GM12878 (cell line): Measurements from ENCODE around the gene ARL6IP5. TPM values are rescaled to one million over a fixed set of nuclear protein-coding genes. Genes with fewer than 3 reads are reported as not detected.

Experiments used
- ATAC-seq: fragments of 200-7000 bp; cut with Tn5 transposase; 3 replicates; pipeline ENCODE4 v1.9.1; 2020; ENCODE audit warnings: mild to moderate bottlenecking, moderate library complexity
- BruUV-seq: library from RNA; stranded (reverse); fragments of 400-500 nt; replicated peaks from 2 replicates; lab custom pipeline; 2021; lab: Mats Ljungman, UMichigan
- CTCF ChIA-PET: fragments of 300-600 bp; sonication (Branson Sonifier 250); formaldehyde crosslinking; extraction: SDS; loops from one replicate; lab custom pipeline; 2021; ENCODE audit warnings: inconsistent platforms; lab: Yijun Ruan, JAX
- POLR2A ChIA-PET: fragments of 350-600 bp; formaldehyde crosslinking; extraction: SDS; loops from one replicate; lab custom pipeline; 2021; ENCODE audit warnings: inconsistent platforms; lab: Charles Lee
- RAD21 ChIA-PET: fragments of 300-600 bp; sonication (Branson Sonifier 250); formaldehyde crosslinking; loops from one replicate; lab custom pipeline; 2023; ENCODE audit warnings: antibody characterized with exemption; ENCODE audit not compliant: unreplicated experiment; lab: Charles Lee
- SMC1A ChIA-PET: fragments of 300-600 bp; sonication (Branson Sonifier 250); formaldehyde crosslinking; loops from one replicate; lab custom pipeline; 2023; ENCODE audit not compliant: unreplicated experiment, uncharacterized antibody; lab: Charles Lee
- DNase-seq: peaks from one replicate; pipeline ENCODE4 v3.0.0-alpha.2; 2011; ENCODE audit warnings: low read depth, low spot score
- FAIRE-seq: peaks from 3 replicates; lab custom pipeline; 2011; peaks lifted over from hg19 to GRCh38; lab: Jason Lieb, UNC
- H2AFZ ChIP-seq: 2 replicates; pipeline ENCODE4 v1.6.0; 2011; ENCODE audit warnings: low read depth, low read length, control low read depth; ENCODE audit not compliant: control insufficient read depth
- H3K27ac ChIP-seq: 2 replicates; pipeline ENCODE4 v1.5.1; 2011; ENCODE audit warnings: control low read depth; ENCODE audit not compliant: control insufficient read depth, insufficient read depth
- H3K27me3 ChIP-seq, 2 experiments: replicated peaks in 1 of 2; 2 replicates each; pipeline versions ENCODE4 v1.6.0 to v1.6.1; 2011; ENCODE audit warnings: low read length in 1 of 2; ENCODE audit not compliant: control insufficient read depth in 2 of 2, insufficient read depth in 2 of 2
- H3K36me3 ChIP-seq, 2 experiments: 2 replicates each; pipeline ENCODE4 v1.5.1; 2011; ENCODE audit warnings: low read length in 1 of 2; ENCODE audit not compliant: control insufficient read depth in 2 of 2, insufficient read depth in 2 of 2
- H3K4me1 ChIP-seq: 2 replicates; pipeline ENCODE4 v1.6.1; 2011; ENCODE audit warnings: mild to moderate bottlenecking, low read length, moderate library complexity, mixed read lengths; ENCODE audit not compliant: control insufficient read depth, insufficient read depth
- H3K4me2 ChIP-seq: 2 replicates; pipeline ENCODE4 v1.6.0; 2011; ENCODE audit warnings: control low read depth; ENCODE audit not compliant: control insufficient read depth, insufficient read depth
- H3K4me3 ChIP-seq: fragments of 200-600 bp; sonication (generic); 2 replicates; pipeline ENCODE4 v1.5.1; 2016
- H3K79me2 ChIP-seq: 2 replicates; pipeline ENCODE4 v1.6.0; 2011; ENCODE audit warnings: low read length; ENCODE audit not compliant: control insufficient read depth, insufficient read depth
- H3K9ac ChIP-seq: 2 replicates; pipeline ENCODE4 v1.8.0; 2011; ENCODE audit warnings: low read length, control low read depth, mixed read lengths; ENCODE audit not compliant: control insufficient read depth, insufficient read depth
- H3K9me3 ChIP-seq: replicated peaks from 3 replicates; pipeline ENCODE4 v1.5.1; 2011; ENCODE audit warnings: mild to moderate bottlenecking, low read length; ENCODE audit not compliant: control insufficient read depth, insufficient read depth
- H4K20me1 ChIP-seq: 2 replicates; pipeline ENCODE4 v1.6.0; 2011; ENCODE audit not compliant: control insufficient read depth, insufficient read depth
- BMI1 ChIP-seq: fragments of 450-650 bp; IDR thresholded peaks from 2 replicates; pipeline ENCODE4 v1.6.1; 2016; ENCODE audit warnings: mild to moderate bottlenecking, moderate library complexity, borderline replicate concordance
- BRCA1 ChIP-seq: IDR thresholded peaks from 2 replicates; pipeline ENCODE4 v1.6.1; 2011; ENCODE audit warnings: low read depth, low read length, improper control_type of control experiment
- CBFB ChIP-seq: IDR thresholded peaks from 2 replicates; pipeline ENCODE4 v1.6.1; 2016; ENCODE audit warnings: antibody characterized with exemption, low read depth
- EP300 ChIP-seq, 2 experiments: fragments of 150-350 bp in 1 of 2; IDR thresholded peaks; 2 replicates each; pipeline ENCODE4 v1.6.1; 2011 to 2012; ENCODE audit warnings: low read depth in 2 of 2, low read length in 2 of 2, borderline replicate concordance in 1 of 2, improper control_type of control experiment in 1 of 2, inconsistent platforms in 1 of 2; ENCODE audit not compliant: control insufficient read depth in 1 of 2
- GATAD2B ChIP-seq: fragments of 450-650 bp; conservative IDR thresholded peaks from 2 replicates; pipeline ENCODE4 v1.6.1; 2017; ENCODE audit warnings: low read depth, mild to moderate bottlenecking, moderate library complexity
- HDGF ChIP-seq: fragments of 450-650 bp; IDR thresholded peaks from 2 replicates; pipeline ENCODE4 v1.6.1; 2016; ENCODE audit warnings: antibody characterized with exemption
- MTA3 ChIP-seq: IDR thresholded peaks from 2 replicates; pipeline ENCODE4 v1.6.1; 2012; ENCODE audit warnings: low read length, inconsistent platforms, borderline replicate concordance
- MXI1 ChIP-seq: fragments of 150-350 bp; IDR thresholded peaks from 2 replicates; pipeline ENCODE4 v1.6.1; 2011; ENCODE audit warnings: low read depth, mild to moderate bottlenecking, inconsistent platforms, low read length, improper control_type of control experiment
- NFYA ChIP-seq: IDR thresholded peaks from 2 replicates; pipeline ENCODE4 v1.6.1; 2011; ENCODE audit warnings: low read depth, mild to moderate bottlenecking, low read length, improper control_type of control experiment, borderline replicate concordance
- PML ChIP-seq: IDR thresholded peaks from 2 replicates; pipeline ENCODE4 v1.6.1; 2012; ENCODE audit warnings: low read length, inconsistent platforms
- RFX5 ChIP-seq: IDR thresholded peaks from 2 replicates; pipeline ENCODE4 v1.6.1; 2011; ENCODE audit warnings: low read depth, low read length, improper control_type of control experiment
- ZSCAN29 ChIP-seq: fragments of 450-650 bp; IDR thresholded peaks from 2 replicates; pipeline ENCODE4 v1.6.1; 2017; ENCODE audit warnings: mild to moderate bottlenecking, moderate library complexity
- WGBS: methylation state at CpG from one replicate; pipeline ENCODE4 v1.1.6; 2016; ENCODE audit warnings: low lambda C conversion rate; ENCODE audit not compliant: insufficient replicate concordance, insufficient coverage; ENCODE audit errors: missing lambda C conversion rate; 5-methylcytosine and 5-hydroxymethylcytosine counted together
- in situ Hi-C: fragments of 300-500 bp; cut with MboI; formaldehyde crosslinking; loops from 9 replicates; pipeline ENCODE4 v1.14.3; 2018; ENCODE audit warnings: mixed read lengths
- intact Hi-C: fragments of 100-400 bp; cut with micrococcal nuclease; formaldehyde crosslinking; loops from one replicate; pipeline ENCODE4 v1.14.2; 2022; ENCODE audit not compliant: unreplicated experiment
- polyA plus RNA-seq, 11 experiments: library from polyadenylated mRNA; depleted of rRNA in 4 of 11; unstranded in 6 of 11; stranded (reverse) in 5 of 11; fragments of >200 nt; fragmentation: Nextera tagmentation in 4 of 11; fragmentation: Illumina TruSeq in 1 of 11; extraction: Ambion mirVana in 4 of 11; extraction: Trizol in 1 of 11; gene quantifications; 1 replicate in 1 of 11; 2 replicates in 10 of 11; pipeline versions ENCODE4 v1.2.1 to v1.2.3, GENCODE V29; 2011 to 2016; ENCODE audit warnings: inconsistent platforms in 2 of 11, missing spikeins in 2 of 11, low read depth in 1 of 11
- total RNA-seq, 4 experiments: library from RNA; depleted of rRNA in 3 of 4; stranded (reverse); fragments of >200 nt in 3 of 4; fragmentation: Illumina TruSeq in 1 of 4; extraction: Trizol in 1 of 4; gene quantifications; 2 replicates each; pipeline versions ENCODE4 v1.2.1 to v1.2.3, GENCODE V29; 2013 to 2021
- TF ChIP-seq, protein P1 (sequence below): fragments of 150-350 bp; IDR thresholded peaks from 2 replicates; pipeline ENCODE4 v1.6.1; 2016; ENCODE audit warnings: low read depth, low read length
- TF ChIP-seq, protein P2 (sequence below): IDR thresholded peaks from 2 replicates; pipeline ENCODE4 v1.6.1; 2012; ENCODE audit warnings: low read depth, low read length, improper control_type of control experiment
- TF ChIP-seq, protein P3 (sequence below): fragments of 450-650 bp; IDR thresholded peaks from 2 replicates; pipeline ENCODE4 v1.6.1; 2018; ENCODE audit warnings: borderline replicate concordance, mild to moderate bottlenecking; ENCODE audit not compliant: partially characterized antibody

The ARL6IP5 gene
- total and polyA plus RNA-seq, 10 of the 15 experiments (the other 5 are each of a cell fraction or from before 2014, with no cell fraction given) = 78.2 to 310 (median 148) TPM

DNA sequence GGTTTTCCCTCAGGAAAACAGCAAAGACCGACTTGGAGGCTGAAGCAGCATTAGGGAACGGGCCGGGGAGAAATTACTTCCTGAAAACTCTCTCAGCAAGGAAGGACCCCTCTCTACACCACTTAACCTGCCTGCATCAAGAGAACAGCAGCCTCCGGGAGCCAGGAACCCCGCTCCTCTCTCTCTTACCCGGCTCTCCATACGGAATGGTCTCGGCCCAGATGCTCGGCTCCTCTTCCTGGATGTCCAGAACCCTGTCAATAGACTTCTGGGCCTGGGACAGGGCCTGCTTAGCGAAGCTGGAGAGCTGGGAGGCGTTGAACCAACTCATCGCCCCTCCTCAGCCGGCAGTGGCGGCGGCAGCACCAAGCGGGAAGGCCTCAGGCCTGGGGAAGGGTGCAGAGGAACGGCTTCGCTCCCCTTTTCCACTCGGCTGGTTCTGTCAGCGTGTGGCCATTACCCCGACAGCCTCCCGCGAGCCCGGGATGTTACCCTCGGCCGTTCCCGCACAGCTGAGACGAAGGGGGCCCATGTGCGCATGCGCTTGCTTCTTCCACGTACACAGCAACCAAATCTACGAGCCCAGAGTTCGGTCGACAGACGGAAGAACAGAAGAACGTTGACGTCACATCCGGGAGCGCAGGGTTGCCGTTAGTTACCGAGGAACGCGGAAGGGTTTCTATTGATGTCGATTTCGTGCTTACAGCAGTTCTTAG is 32.8 kb upstream of the ARL6IP5 start, which contains the start of gene TMF1:
Gene TMF1 (minus strand): TSS at position 578 of the 716 bp plus-strand sequence. CDS start 247 bp downstream, at position 331.
- Histone ChIP-seq H3K4me3 (peak within 1 kb of the TSS; percentile 98), H4K20me1 (no peaks in the 10 kb centered on the region), H3K27ac (peak within 1 kb of the TSS; percentile 73), H3K9me3 (no peaks in the 10 kb centered on the region), H3K4me1 (peaks cover 3% of the 10 kb centered on the region; the same call in 1 of the 2 replicates), H3K79me2 (peaks cover 49% of the 10 kb centered on the region), H3K27me3 (no peaks in the 10 kb centered on the region), H3K9ac (peak within 1 kb of the TSS; percentile 79), H3K36me3 (peaks cover 0 to 4% of the 10 kb centered on the region in 2 experiments; a peak in 1 of 4 replicates), H3K4me2 (peak within 1 kb of the TSS; percentile 81), H2AFZ (peak within 1 kb of the TSS; percentile 79)
- BruUV-seq = TSS peak; percentile 61
- CTCF ChIA-PET = interaction anchor here (0.7 to 2.5 kb wide), 10 partner anchors 9 to 254 kb away, joined by 3 to 13 read pairs (median 4); partner anchors contain the start of genes ARL6IP5 and EOGT
- POLR2A ChIA-PET = interaction anchor here (0.9 to 4.0 kb wide), 8 partner anchors 27 to 41 kb away, joined by 3 to 30 read pairs (median 6); partner anchors contain the start of genes ARL6IP5 and EOGT
- RAD21 ChIA-PET = interaction anchor here (1.0 to 7.4 kb wide), 6 partner anchors 25 to 69 kb away, joined by 3 to 152 read pairs (median 4); partner anchors contain the start of gene ARL6IP5
- in situ Hi-C loops = no loop called here
- peak; percentile 92 for ATAC-seq
- DNase-seq = peak; percentile 97
- under 1% methylated on average over 45 of the region's 45 CpGs for WGBS
- intact Hi-C loops = loop anchor here (2.0 kb wide), 1 partner anchor 33 kb away; the partner anchor contains the start of gene ARL6IP5
- SMC1A ChIA-PET = interaction anchor here (0.9 to 7.6 kb wide), 11 partner anchors 9 to 253 kb away, joined by 3 to 234 read pairs (median 7); partner anchors contain the start of genes ARL6IP5, EOGT and UBA3
- peak; percentile 99 for FAIRE-seq
- TF ChIP-seq HDGF = 0 out of 2 replicates have a peak, but pooled peaks have one; percentile 14
- TF ChIP-seq, protein P1, sequence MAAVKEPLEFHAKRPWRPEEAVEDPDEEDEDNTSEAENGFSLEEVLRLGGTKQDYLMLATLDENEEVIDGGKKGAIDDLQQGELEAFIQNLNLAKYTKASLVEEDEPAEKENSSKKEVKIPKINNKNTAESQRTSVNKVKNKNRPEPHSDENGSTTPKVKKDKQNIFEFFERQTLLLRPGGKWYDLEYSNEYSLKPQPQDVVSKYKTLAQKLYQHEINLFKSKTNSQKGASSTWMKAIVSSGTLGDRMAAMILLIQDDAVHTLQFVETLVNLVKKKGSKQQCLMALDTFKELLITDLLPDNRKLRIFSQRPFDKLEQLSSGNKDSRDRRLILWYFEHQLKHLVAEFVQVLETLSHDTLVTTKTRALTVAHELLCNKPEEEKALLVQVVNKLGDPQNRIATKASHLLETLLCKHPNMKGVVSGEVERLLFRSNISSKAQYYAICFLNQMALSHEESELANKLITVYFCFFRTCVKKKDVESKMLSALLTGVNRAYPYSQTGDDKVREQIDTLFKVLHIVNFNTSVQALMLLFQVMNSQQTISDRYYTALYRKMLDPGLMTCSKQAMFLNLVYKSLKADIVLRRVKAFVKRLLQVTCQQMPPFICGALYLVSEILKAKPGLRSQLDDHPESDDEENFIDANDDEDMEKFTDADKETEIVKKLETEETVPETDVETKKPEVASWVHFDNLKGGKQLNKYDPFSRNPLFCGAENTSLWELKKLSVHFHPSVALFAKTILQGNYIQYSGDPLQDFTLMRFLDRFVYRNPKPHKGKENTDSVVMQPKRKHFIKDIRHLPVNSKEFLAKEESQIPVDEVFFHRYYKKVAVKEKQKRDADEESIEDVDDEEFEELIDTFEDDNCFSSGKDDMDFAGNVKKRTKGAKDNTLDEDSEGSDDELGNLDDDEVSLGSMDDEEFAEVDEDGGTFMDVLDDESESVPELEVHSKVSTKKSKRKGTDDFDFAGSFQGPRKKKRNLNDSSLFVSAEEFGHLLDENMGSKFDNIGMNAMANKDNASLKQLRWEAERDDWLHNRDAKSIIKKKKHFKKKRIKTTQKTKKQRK = no peak
- TF ChIP-seq BRCA1 = peak; percentile 15; the same call in 1 of the 2 replicates
- TF ChIP-seq MTA3 = peak; percentile 74; the same call in 1 of the 2 replicates
- 0 out of 2 replicates have a peak, but pooled peaks have one; percentile 39 for TF ChIP-seq GATAD2B
- TF ChIP-seq, protein P2, sequence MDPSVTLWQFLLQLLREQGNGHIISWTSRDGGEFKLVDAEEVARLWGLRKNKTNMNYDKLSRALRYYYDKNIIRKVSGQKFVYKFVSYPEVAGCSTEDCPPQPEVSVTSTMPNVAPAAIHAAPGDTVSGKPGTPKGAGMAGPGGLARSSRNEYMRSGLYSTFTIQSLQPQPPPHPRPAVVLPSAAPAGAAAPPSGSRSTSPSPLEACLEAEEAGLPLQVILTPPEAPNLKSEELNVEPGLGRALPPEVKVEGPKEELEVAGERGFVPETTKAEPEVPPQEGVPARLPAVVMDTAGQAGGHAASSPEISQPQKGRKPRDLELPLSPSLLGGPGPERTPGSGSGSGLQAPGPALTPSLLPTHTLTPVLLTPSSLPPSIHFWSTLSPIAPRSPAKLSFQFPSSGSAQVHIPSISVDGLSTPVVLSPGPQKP = peak; percentile 42; the same call in 1 of the 2 replicates
- TF ChIP-seq, protein P3, sequence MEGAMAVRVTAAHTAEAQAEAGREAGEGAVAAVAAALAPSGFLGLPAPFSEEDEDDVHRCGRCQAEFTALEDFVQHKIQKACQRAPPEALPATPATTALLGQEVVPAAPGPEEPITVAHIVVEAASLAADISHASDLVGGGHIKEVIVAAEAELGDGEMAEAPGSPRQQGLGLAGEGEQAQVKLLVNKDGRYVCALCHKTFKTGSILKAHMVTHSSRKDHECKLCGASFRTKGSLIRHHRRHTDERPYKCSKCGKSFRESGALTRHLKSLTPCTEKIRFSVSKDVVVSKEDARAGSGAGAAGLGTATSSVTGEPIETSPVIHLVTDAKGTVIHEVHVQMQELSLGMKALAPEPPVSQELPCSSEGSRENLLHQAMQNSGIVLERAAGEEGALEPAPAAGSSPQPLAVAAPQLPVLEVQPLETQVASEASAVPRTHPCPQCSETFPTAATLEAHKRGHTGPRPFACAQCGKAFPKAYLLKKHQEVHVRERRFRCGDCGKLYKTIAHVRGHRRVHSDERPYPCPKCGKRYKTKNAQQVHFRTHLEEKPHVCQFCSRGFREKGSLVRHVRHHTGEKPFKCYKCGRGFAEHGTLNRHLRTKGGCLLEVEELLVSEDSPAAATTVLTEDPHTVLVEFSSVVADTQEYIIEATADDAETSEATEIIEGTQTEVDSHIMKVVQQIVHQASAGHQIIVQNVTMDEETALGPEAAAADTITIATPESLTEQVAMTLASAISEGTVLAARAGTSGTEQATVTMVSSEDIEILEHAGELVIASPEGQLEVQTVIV = no peak
- TF ChIP-seq NFYA = no peak
- no peak for TF ChIP-seq ZSCAN29
- peak; percentile 97 for TF ChIP-seq MXI1
- peak; percentile 97 for TF ChIP-seq BMI1
- TF ChIP-seq EP300 (IDR thresholded peaks at IDR 0.05; ENCODE audit: borderline replicate concordance in 1 of 2, control insufficient read depth in 1 of 2, low read depth in 2 of 2, low read length in 2 of 2) = no peak
- peak; percentile 58; the same call in 1 of the 2 replicates for TF ChIP-seq CBFB
- peak; percentile 78 for TF ChIP-seq PML
- TF ChIP-seq RFX5 = peak; percentile 45; the same call in 1 of the 2 replicates
